Astrocyte (in vitro differentiated cells and primary cell): ENCODE measurements around the gene GSTP1.

Experiments
- CTCF ChIP-seq: IDR thresholded peaks from 2 replicates; pipeline ENCODE4 v1.5.1; 2011; ENCODE audit warnings: low read depth, mild to moderate bottlenecking, inconsistent platforms, low read length, moderate library complexity; ENCODE audit not compliant: insufficient read depth
- EZH2 ChIP-seq: IDR thresholded peaks from 2 replicates; pipeline ENCODE4 v1.6.1; 2012; ENCODE audit warnings: mild to moderate bottlenecking, low read length, inconsistent platforms; ENCODE audit not compliant: insufficient read depth

- TF ChIP-seq EZH2 (no peak), CTCF (no peak)
Observed at GRCh38 chr11:67541198-67541597, 42.4 kb upstream of the GSTP1 start.
